Activated B cell treated with CpG ODN at 0.5 μM for 24 hours (primary cell): ENCODE data around the gene SH3PXD2A. TPM values are rescaled to one million over a fixed set of nuclear protein-coding genes. Genes with fewer than 3 reads are reported as not detected.
"Not testable (repeated sequence)": the region's sequence is repeated elsewhere in the genome, so short reads cannot be mapped to it uniquely, and the experiment has no call there.

Experiments
- ATAC-seq: fragments of 200-7000 bp; cut with Tn5 transposase; one replicate; pipeline ENCODE4 v1.10.0; 2021; ENCODE audit warnings: low read depth, mild to moderate bottlenecking, moderate library complexity
- CTCF ChIA-PET: fragments of 350-600 bp; sonication (Branson Sonifier 250); formaldehyde crosslinking; loops from one replicate; lab custom pipeline; 2021; ENCODE audit warnings: antibody characterized with exemption; lab: Charles Lee
- POLR2A ChIA-PET: fragments of 350-600 bp; sonication (Branson Sonifier 250); formaldehyde crosslinking; loops from one replicate; lab custom pipeline; 2021; ENCODE audit warnings: antibody characterized with exemption; lab: Charles Lee
- DNase-seq: peaks from one replicate; pipeline ENCODE4 v3.0.0; 2022
- H3K27ac Mint-ChIP-seq: one replicate; pipeline ENCODE4 v1.8.0; 2020; ENCODE audit warnings: mixed read lengths
- H3K27me3 Mint-ChIP-seq: one replicate; pipeline ENCODE4 v1.8.0; 2021; ENCODE audit warnings: mixed read lengths
- H3K36me3 Mint-ChIP-seq: one replicate; pipeline ENCODE4 v1.8.0; 2021; ENCODE audit warnings: low read depth, mixed read lengths
- H3K4me1 Mint-ChIP-seq: one replicate; pipeline ENCODE4 v1.8.0; 2021; ENCODE audit warnings: mixed read lengths
- H3K4me3 Mint-ChIP-seq: one replicate; pipeline ENCODE4 v1.8.0; 2020; ENCODE audit warnings: mild to moderate bottlenecking, mixed read lengths
- H3K9me3 Mint-ChIP-seq: one replicate; pipeline ENCODE4 v1.8.0; 2020; ENCODE audit warnings: mixed read lengths
- CTCF ChIP-seq: fragments of 200-600 bp; IDR thresholded peaks from one replicate; pipeline ENCODE4 v1.8.0; 2022; ENCODE audit warnings: antibody characterized with exemption, mild to moderate bottlenecking
- intact Hi-C: fragments of 100-400 bp; cut with micrococcal nuclease; formaldehyde crosslinking; loops from one replicate; pipeline ENCODE4 v1.15.1; 2024
- total RNA-seq: library from RNA; stranded (reverse); gene quantifications from 2 replicates; pipeline ENCODE4 v1.2.3, GENCODE V29; 2022

SH3PXD2A gene
- total RNA-seq, 1 donor from 2014 or later = 18.2 TPM

DNA sequence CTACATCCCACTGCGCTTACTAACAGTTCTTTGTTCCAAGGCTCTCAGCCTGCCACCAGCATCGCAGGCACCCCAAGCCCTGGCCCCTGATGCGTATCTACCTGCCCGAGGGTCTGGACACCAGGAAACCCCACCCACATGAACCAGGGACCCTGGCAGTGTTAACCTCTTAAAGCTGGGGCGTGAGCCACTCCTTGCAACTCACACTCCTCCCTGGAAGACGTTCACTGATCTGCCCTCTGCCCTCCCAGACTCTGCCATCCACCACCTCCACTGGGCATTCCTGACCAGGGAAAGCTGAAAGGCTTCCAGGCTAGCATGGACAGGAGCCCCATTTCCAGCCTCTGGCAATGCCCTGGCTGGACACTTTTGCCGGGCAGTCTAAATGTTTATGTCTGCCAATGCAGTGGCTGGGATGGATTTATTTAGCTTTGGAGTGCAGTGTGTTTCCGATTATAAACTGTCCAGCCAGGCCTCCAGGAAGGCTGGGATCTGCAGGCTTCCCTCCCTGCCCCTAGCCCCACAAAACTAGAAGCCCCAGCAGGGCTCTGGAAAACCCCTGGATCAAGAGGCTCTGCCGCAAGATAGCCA is 244.4 kb downstream of the SH3PXD2A start:
- no peak for TF ChIP-seq CTCF
- Mint-ChIP-seq H3K4me1 (no peaks in the 10 kb centered on the region), H3K27me3 (no peaks in the 10 kb centered on the region), H3K4me3 (no peak overlapping the region), H3K9me3 (no peaks in the 10 kb centered on the region), H3K27ac (no peak overlapping the region), H3K36me3 (peaks cover 41% of the 10 kb centered on the region)
- ATAC-seq (no peak), DNase-seq (no peak)
- CTCF ChIA-PET = interaction anchor here (1.8 kb wide), 1 partner anchor 75 kb away, joined by 9 read pairs; no protein-coding TSS in a partner anchor
- POLR2A ChIA-PET = no interaction called here
- intact Hi-C loops = no loop called here

DNA sequence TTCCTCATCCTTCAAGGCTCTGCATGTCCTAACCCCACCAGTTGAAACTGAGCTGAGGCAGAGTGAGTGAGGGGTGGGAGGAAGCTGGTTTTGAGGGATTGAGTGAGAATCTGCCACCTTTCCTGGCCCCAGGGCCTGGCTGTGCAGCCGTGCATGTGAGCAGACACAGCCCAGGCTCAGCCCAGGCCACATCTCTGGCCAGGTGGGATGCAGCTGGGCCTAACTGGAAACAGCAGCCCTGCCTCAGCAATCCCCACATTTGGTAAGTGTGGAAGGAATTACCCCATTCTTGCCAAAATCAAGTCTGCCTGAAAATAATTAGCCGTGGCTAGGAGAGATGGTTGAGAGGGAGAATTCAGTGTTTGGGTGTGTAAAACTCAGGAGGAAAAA is 245.3 kb downstream of the SH3PXD2A start:
- TF ChIP-seq CTCF = no peak
- Mint-ChIP-seq H3K4me1 (no peaks in the 10 kb centered on the region), H3K27me3 (no peaks in the 10 kb centered on the region), H3K36me3 (peaks cover 42% of the 10 kb centered on the region), H3K27ac (no peak overlapping the region), H3K9me3 (no peaks in the 10 kb centered on the region), H3K4me3 (no peak overlapping the region)
- intact Hi-C loops = no loop called here
- DNase-seq (no peak), ATAC-seq (no peak)
- POLR2A ChIA-PET = no interaction called here
- CTCF ChIA-PET = no interaction called here

- intact Hi-C loops = no loop called here
- H3K9me3 Mint-ChIP-seq = no peaks in the 10 kb centered on the region
- DNase-seq (no peak), ATAC-seq (no peak)
- TF ChIP-seq CTCF = no peak
- H3K4me3 Mint-ChIP-seq = no peak overlapping the region
- CTCF ChIA-PET = no interaction called here
- H3K27ac Mint-ChIP-seq = no peak overlapping the region
- no peaks in the 10 kb centered on the region for H3K27me3 Mint-ChIP-seq
- peaks cover 43% of the 10 kb centered on the region for H3K36me3 Mint-ChIP-seq
- POLR2A ChIA-PET = no interaction called here
- no peaks in the 10 kb centered on the region for H3K4me1 Mint-ChIP-seq
These were observed 245.9 kb downstream of the SH3PXD2A start for GRCh38 chr10:103609231-103610082.

DNA sequence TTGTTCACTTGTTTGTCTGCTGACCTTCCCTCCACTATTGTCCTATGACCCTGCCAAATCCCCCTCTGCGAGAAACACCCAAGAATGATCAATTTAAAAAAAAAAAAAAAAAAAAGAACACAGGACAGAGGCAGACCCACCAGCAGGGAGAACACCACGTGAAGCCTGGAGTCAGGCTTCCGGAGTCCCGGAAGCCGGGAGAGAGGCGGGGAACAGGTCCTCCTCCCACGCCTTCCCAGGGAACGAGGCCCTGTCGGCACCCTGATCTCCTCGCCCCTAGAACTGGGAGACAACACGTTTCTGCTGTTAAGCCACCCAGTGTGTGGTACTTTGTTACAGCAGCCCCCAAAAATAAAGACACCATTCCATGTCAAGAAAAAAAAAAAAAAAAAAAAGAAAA is 247.3 kb downstream of the SH3PXD2A start:
- ATAC-seq, POLR2A ChIA-PET, intact Hi-C loops, CTCF ChIA-PET, H3K9me3 Mint-ChIP-seq, H3K4me3 Mint-ChIP-seq, DNase-seq, H3K27me3 Mint-ChIP-seq, H3K4me1 Mint-ChIP-seq, H3K27ac Mint-ChIP-seq: not testable (repeated sequence)
- peaks cover 42% of the 10 kb centered on the region for H3K36me3 Mint-ChIP-seq

GRCh38 chr10:103607051-103607450 is 248.3 kb downstream of the SH3PXD2A start:
- CTCF ChIA-PET, H3K27me3 Mint-ChIP-seq, POLR2A ChIA-PET, intact Hi-C loops, DNase-seq, H3K4me1 Mint-ChIP-seq, ATAC-seq, H3K9me3 Mint-ChIP-seq, H3K4me3 Mint-ChIP-seq, H3K27ac Mint-ChIP-seq: not testable (repeated sequence)
- peaks cover 46% of the 10 kb centered on the region for H3K36me3 Mint-ChIP-seq

DNA sequence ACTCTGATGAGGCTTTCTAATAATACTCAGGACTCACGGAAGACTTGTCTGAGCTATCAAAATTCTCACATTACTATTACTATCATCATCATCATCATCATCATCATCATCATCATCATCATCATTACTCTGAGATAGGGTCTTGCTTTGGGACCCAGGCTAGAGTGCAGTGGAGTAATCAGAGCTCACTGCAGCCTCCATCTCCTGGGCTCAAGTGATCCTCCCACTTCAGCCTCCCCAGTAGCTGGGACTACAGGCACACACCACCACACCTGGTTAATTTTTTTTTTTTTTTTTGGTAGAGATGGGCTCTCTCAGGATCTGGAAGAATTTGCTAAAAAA is 249.3 kb downstream of the SH3PXD2A start:
- H3K4me1 Mint-ChIP-seq, DNase-seq, H3K4me3 Mint-ChIP-seq, intact Hi-C loops, H3K9me3 Mint-ChIP-seq, H3K27ac Mint-ChIP-seq, H3K27me3 Mint-ChIP-seq, ATAC-seq: not testable (repeated sequence)
- ChIA-PET CTCF (interaction anchor here (0.7 to 2.0 kb wide), 3 partner anchors 73 to 107 kb away, joined by 3 to 27 read pairs (median 3); no protein-coding TSS in a partner anchor), POLR2A (interaction anchor here (0.9 kb wide), 1 partner anchor 80 kb away, joined by 6 read pairs; no protein-coding TSS in a partner anchor)
- peaks cover 39% of the 10 kb centered on the region for H3K36me3 Mint-ChIP-seq
